ENCODE data around the gene TNFRSF12A. TPM values are rescaled to one million over a fixed set of nuclear protein-coding genes. Genes with fewer than 3 reads are reported as not detected.

The TNFRSF12A gene
- total and polyA plus RNA-seq, 9 of the 15 experiments (the other 6 are each of a cell fraction or from before 2014, with no cell fraction given), result 0.41 to 61.8 (median 26.5) TPM

DNA sequence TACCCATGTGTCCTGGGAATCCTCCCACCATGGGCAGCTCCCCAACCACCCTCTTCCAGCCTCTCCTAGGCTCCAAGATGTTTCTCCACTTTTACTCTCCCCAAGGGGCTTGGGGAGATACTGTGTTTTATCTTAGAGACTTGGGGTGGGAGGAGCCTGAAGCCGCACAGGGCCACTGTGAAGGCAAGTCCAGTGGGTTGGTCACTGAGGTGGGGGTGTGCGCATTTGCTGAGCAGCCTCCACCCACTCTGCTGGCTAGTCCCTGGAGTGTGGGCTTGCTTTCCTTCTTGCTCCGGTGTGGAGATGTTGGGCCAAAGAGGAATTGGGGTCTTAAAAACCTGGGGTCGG lies 11.5 kb upstream of the TNFRSF12A start (continued):
- TF ChIP-seq ZBTB49 (CRISPR knock-in tag; IDR thresholded peaks at IDR 0.05; ENCODE audit: borderline replicate concordance) (no peak), FOXM1 (IDR thresholded peaks at IDR 0.05; ENCODE audit: low read depth) (no peak), FOXM1 (CRISPR knock-in tag; IDR thresholded peaks at IDR 0.05; ENCODE audit: low read depth) (no peak), CSDE1 (IDR thresholded peaks at IDR 0.05) (no peak), ZNF644 (tag; IDR thresholded peaks at IDR 0.05; ENCODE audit: low read depth) (no peak), UBTF (IDR thresholded peaks at IDR 0.05; ENCODE audit: borderline replicate concordance in 1 of 2, low read depth in 2 of 2, low read length in 2 of 2) (no peak), CREM (IDR thresholded peaks at IDR 0.05; ENCODE audit: low read depth) (no peak), ZKSCAN1 (IDR thresholded peaks at IDR 0.05; ENCODE audit: low read depth, low read length) (no peak)
- TF ChIP-seq, protein P1, sequence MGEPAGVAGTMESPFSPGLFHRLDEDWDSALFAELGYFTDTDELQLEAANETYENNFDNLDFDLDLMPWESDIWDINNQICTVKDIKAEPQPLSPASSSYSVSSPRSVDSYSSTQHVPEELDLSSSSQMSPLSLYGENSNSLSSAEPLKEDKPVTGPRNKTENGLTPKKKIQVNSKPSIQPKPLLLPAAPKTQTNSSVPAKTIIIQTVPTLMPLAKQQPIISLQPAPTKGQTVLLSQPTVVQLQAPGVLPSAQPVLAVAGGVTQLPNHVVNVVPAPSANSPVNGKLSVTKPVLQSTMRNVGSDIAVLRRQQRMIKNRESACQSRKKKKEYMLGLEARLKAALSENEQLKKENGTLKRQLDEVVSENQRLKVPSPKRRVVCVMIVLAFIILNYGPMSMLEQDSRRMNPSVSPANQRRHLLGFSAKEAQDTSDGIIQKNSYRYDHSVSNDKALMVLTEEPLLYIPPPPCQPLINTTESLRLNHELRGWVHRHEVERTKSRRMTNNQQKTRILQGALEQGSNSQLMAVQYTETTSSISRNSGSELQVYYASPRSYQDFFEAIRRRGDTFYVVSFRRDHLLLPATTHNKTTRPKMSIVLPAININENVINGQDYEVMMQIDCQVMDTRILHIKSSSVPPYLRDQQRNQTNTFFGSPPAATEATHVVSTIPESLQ (CRISPR knock-in tag; IDR thresholded peaks at IDR 0.05), result no peak

All from K562 (cell line).